ENCODE results near the gene EXOC6. TPM values are rescaled to one million over a fixed set of nuclear protein-coding genes. Genes with fewer than 3 reads are reported as not detected.
"Not testable (repeated sequence)": the region's sequence is repeated elsewhere in the genome, so short reads cannot be mapped to it uniquely, and the experiment has no call there.

EXOC6 gene
- total RNA-seq, 2 donors from 2014 or later, result 9.7 to 13.4 TPM

GRCh38 chr10:92855560-92855959 lies 7.2 kb downstream of the EXOC6 start:
- ATAC-seq, result no peak
- intact Hi-C loops (cut with DNase I), result no loop called here
- DNase-seq, result no peak

- intact Hi-C loops (cut with DNase I), result no loop called here
- no peak for DNase-seq
These were observed 9.7 kb downstream of the EXOC6 start for GRCh38 chr10:92857904-92858514.

GRCh38 chr10:92867235-92867634 lies 18.9 kb downstream of the EXOC6 start:
- DNase-seq (no peak), ATAC-seq (no peak)
- intact Hi-C loops (cut with DNase I), result no loop called here

More at GRCh38 chr10:92857904-92858514, 9.7 kb downstream of the EXOC6 start:
- ATAC-seq, result no peak

GRCh38 chr10:92868036-92868435 lies 19.7 kb downstream of the EXOC6 start:
- DNase-seq (no peak), ATAC-seq (no peak)
- intact Hi-C loops (cut with DNase I), result no loop called here

- intact Hi-C loops (cut with DNase I), result no loop called here
- DNase-seq, result no peak
These were observed 20.2 kb downstream of the EXOC6 start for GRCh38 chr10:92868557-92868956.

GRCh38 chr10:92873029-92873428 lies 24.7 kb downstream of the EXOC6 start:
- intact Hi-C loops (cut with DNase I), result no loop called here
- ATAC-seq (no peak), DNase-seq (no peak)

More at GRCh38 chr10:92868557-92868956, 20.2 kb downstream of the EXOC6 start:
- no peak for ATAC-seq

- ATAC-seq (no peak), DNase-seq (no peak)
- intact Hi-C loops (cut with DNase I), result no loop called here
These were observed 28.3 kb downstream of the EXOC6 start for GRCh38 chr10:92876509-92877036.

GRCh38 chr10:92880233-92880861 lies 32.0 kb downstream of the EXOC6 start:
- intact Hi-C loops (cut with DNase I), result loop anchor here (5.0 to 10.0 kb wide), 5 partner anchors 33 to 474 kb away; partner anchors contain the start of genes EXOC6 (in 1 of the 2) and KIF11 (in 1 of the 2)
- no peak for DNase-seq
- ATAC-seq, result peak in 1 of 2 donors; percentile 38

- no peak for ATAC-seq
- intact Hi-C loops (cut with DNase I), result loop anchor here (5.0 to 10.0 kb wide), 5 partner anchors 34 to 474 kb away; partner anchors contain the start of genes EXOC6 (in 1 of the 2) and KIF11 (in 1 of the 2)
- no peak for DNase-seq
These were observed 32.6 kb downstream of the EXOC6 start for GRCh38 chr10:92880917-92881316.

- intact Hi-C loops (cut with DNase I), result loop anchor here (10.0 kb wide), 2 partner anchors 372 to 468 kb away; no protein-coding TSS in a partner anchor
- DNase-seq (no peak), ATAC-seq (no peak)
These were observed 38.1 kb downstream of the EXOC6 start for GRCh38 chr10:92886334-92886961.

- intact Hi-C loops (cut with DNase I), result no loop called here
- DNase-seq, result no peak
- no peak for ATAC-seq
These were observed 42.2 kb downstream of the EXOC6 start for GRCh38 chr10:92890471-92890870.

- ATAC-seq (peak in 1 of 2 donors; percentile 77), DNase-seq (peak; percentile 53)
- intact Hi-C loops (cut with DNase I), result no loop called here
These were observed 43.8 kb downstream of the EXOC6 start for GRCh38 chr10:92891885-92892690.

GRCh38 chr10:92892691-92893054 lies 44.4 kb downstream of the EXOC6 start:
- intact Hi-C loops (cut with DNase I), result no loop called here
- no peak for DNase-seq

GRCh38 chr10:92894081-92894655 lies 45.8 kb downstream of the EXOC6 start:
- intact Hi-C loops (cut with DNase I), result no loop called here
- ATAC-seq (no peak), DNase-seq (no peak)

More at GRCh38 chr10:92892691-92893054, 44.4 kb downstream of the EXOC6 start:
- no peak for ATAC-seq

GRCh38 chr10:92897916-92898315 lies 49.6 kb downstream of the EXOC6 start:
- no peak for DNase-seq
- ATAC-seq, result no peak
- intact Hi-C loops (cut with DNase I), result no loop called here

- intact Hi-C loops (cut with DNase I), result no loop called here
- ATAC-seq, result no peak
- DNase-seq, result no peak
These were observed 53.5 kb downstream of the EXOC6 start for GRCh38 chr10:92901819-92902251.

GRCh38 chr10:92903633-92904032 lies 55.3 kb downstream of the EXOC6 start:
- ATAC-seq (no peak), DNase-seq (no peak)
- intact Hi-C loops (cut with DNase I), result no loop called here

- intact Hi-C loops (cut with DNase I), result no loop called here
- DNase-seq, result no peak
- no peak for ATAC-seq
These were observed 59.0 kb downstream of the EXOC6 start for GRCh38 chr10:92907280-92907679.

- intact Hi-C loops (cut with DNase I); ATAC-seq; DNase-seq: not testable (repeated sequence)
These were observed 64.3 kb downstream of the EXOC6 start for GRCh38 chr10:92912631-92913030.
